Measurements from ENCODE around the gene HELZ. TPM values are rescaled to one million over a fixed set of nuclear protein-coding genes. Genes with fewer than 3 reads are reported as not detected.
"Not testable (repeated sequence)": the region's sequence is repeated elsewhere in the genome, so short reads cannot be mapped to it uniquely, and the experiment has no call there.

Gene HELZ
- total RNA-seq, 2 donors from 2014 or later, result 38.7 to 99.4 TPM

- Histone ChIP-seq H3K27ac (no peak overlapping the region), H3K4me1 (replicated peaks) (no peaks in the 10 kb centered on the region), H3K36me3 (peaks cover 0 to 6% of the 10 kb centered on the region in 2 donors), H3K27me3 (replicated peaks; ENCODE audit: insufficient read depth) (no peaks in the 10 kb centered on the region), H3K4me3 (no peak overlapping the region), H3K9me3 (no peaks in the 10 kb centered on the region)
- no peak for TF ChIP-seq CTCF (IDR thresholded peaks at IDR 0.05)
- TF ChIP-seq POLR2A (IDR thresholded peaks at IDR 0.05), result no peak
- no peak for TF ChIP-seq POLR2AphosphoS5 (IDR thresholded peaks at IDR 0.05)
- DNase-seq (ENCODE audit: low spot score), result no peak
- intact Hi-C loops (cut with DNase I), result no loop called here
- 97% methylated on average over 5 of the region's 5 CpGs for WGBS
These were observed 101.7 kb downstream of the HELZ start for GRCh38 chr17:67143318-67143717.

DNA sequence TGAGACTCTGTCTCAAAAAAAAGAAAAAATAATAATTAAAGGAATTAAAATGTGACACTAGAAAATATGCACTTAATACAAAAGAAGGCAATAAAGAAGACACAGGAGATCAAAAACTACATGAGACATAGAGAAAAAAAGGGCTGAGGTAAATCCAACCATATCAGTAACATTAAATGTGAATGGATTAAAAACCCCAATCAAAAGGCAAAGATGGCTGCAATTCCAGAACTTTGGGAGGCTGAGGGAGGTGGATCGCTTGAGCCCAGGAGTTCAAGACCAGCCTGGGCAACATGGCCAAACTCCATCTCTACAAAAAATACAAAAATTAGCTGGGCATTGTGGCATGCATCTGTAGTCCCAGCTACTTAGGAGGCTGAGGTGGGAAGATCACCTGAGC, 103.0 kb downstream of the HELZ start:
- H3K27me3 ChIP-seq (replicated peaks; ENCODE audit: insufficient read depth); H3K27ac ChIP-seq; H3K4me3 ChIP-seq; H3K9me3 ChIP-seq; H3K36me3 ChIP-seq; H3K4me1 ChIP-seq (replicated peaks); intact Hi-C loops (cut with DNase I); DNase-seq (ENCODE audit: low spot score): not testable (repeated sequence)
- 100% methylated on average over 1 of the region's 1 CpG for WGBS

- no peaks in the 10 kb centered on the region for H3K36me3 ChIP-seq
These were observed 105.0 kb downstream of the HELZ start for GRCh38 chr17:67139784-67140665.

GRCh38 chr17:67139289-67139688, 105.7 kb downstream of the HELZ start:
- no peak for DNase-seq (ENCODE audit: low spot score)
- H3K36me3 ChIP-seq, result no peaks in the 10 kb centered on the region
- 94% methylated on average over 1 of the region's 1 CpG for WGBS

More at GRCh38 chr17:67139784-67140665, 105.0 kb downstream of the HELZ start:
- no peak overlapping the region for H3K27ac ChIP-seq
- H3K4me3 ChIP-seq, result no peak overlapping the region
- no peaks in the 10 kb centered on the region for H3K9me3 ChIP-seq
- DNase-seq (ENCODE audit: low spot score), result no peak
- no peaks in the 10 kb centered on the region for H3K4me1 ChIP-seq (replicated peaks)
- H3K27me3 ChIP-seq (replicated peaks; ENCODE audit: insufficient read depth), result no peaks in the 10 kb centered on the region
- WGBS, result 81% methylated on average over 10 of the region's 10 CpGs
- TF ChIP-seq POLR2A (IDR thresholded peaks at IDR 0.05) (no peak), POLR2AphosphoS5 (IDR thresholded peaks at IDR 0.05) (no peak), CTCF (IDR thresholded peaks at IDR 0.05) (no peak)
- intact Hi-C loops (cut with DNase I), result no loop called here

GRCh38 chr17:67138392-67138791, 106.6 kb downstream of the HELZ start:
- no peak for TF ChIP-seq POLR2AphosphoS5 (IDR thresholded peaks at IDR 0.05)
- no peak for TF ChIP-seq POLR2A (IDR thresholded peaks at IDR 0.05)
- no peak for TF ChIP-seq CTCF (IDR thresholded peaks at IDR 0.05)
- DNase-seq (ENCODE audit: low spot score), result no peak
- Histone ChIP-seq H3K9me3 (no peaks in the 10 kb centered on the region), H3K27ac (no peak overlapping the region), H3K4me3 (no peak overlapping the region), H3K36me3 (no peaks in the 10 kb centered on the region), H3K4me1 (replicated peaks) (no peaks in the 10 kb centered on the region), H3K27me3 (replicated peaks; ENCODE audit: insufficient read depth) (no peaks in the 10 kb centered on the region)
- intact Hi-C loops (cut with DNase I), result no loop called here

More at GRCh38 chr17:67139289-67139688, 105.7 kb downstream of the HELZ start:
- TF ChIP-seq POLR2A (IDR thresholded peaks at IDR 0.05), result no peak
- no peak for TF ChIP-seq POLR2AphosphoS5 (IDR thresholded peaks at IDR 0.05)
- TF ChIP-seq CTCF (IDR thresholded peaks at IDR 0.05), result no peak
- H3K27me3 ChIP-seq (replicated peaks; ENCODE audit: insufficient read depth), result no peaks in the 10 kb centered on the region
- H3K4me3 ChIP-seq, result no peak overlapping the region
- no peaks in the 10 kb centered on the region for H3K9me3 ChIP-seq
- no peak overlapping the region for H3K27ac ChIP-seq
- no peaks in the 10 kb centered on the region for H3K4me1 ChIP-seq (replicated peaks)
- intact Hi-C loops (cut with DNase I), result no loop called here

Measured in prostate gland (tissue), 2 donors.